ENCODE measurements around the gene CIITA.

The CIITA gene

DNA sequence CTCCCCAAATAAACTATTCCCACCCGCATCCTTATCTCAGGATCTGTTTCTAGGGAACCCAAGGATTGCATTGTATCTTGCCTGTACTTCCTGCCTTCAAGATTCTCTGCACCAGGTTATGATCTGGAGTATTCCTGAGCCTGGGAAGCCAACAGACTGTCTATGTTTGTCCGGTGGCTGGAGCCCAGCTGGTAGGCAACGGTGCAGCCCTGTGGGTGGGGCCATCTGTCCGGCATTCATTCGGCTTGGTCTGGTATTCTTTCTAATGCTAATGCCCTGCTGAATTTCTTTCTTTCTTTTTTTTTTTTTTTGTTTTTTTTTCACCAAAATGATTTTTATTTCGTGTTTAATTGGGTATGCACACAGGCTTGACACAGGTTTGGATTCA is 37.7 kb upstream of the CIITA start:
- TF ChIP-seq, protein P1, sequence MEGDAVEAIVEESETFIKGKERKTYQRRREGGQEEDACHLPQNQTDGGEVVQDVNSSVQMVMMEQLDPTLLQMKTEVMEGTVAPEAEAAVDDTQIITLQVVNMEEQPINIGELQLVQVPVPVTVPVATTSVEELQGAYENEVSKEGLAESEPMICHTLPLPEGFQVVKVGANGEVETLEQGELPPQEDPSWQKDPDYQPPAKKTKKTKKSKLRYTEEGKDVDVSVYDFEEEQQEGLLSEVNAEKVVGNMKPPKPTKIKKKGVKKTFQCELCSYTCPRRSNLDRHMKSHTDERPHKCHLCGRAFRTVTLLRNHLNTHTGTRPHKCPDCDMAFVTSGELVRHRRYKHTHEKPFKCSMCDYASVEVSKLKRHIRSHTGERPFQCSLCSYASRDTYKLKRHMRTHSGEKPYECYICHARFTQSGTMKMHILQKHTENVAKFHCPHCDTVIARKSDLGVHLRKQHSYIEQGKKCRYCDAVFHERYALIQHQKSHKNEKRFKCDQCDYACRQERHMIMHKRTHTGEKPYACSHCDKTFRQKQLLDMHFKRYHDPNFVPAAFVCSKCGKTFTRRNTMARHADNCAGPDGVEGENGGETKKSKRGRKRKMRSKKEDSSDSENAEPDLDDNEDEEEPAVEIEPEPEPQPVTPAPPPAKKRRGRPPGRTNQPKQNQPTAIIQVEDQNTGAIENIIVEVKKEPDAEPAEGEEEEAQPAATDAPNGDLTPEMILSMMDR (conservative IDR thresholded peaks at IDR 0.05; ENCODE audit: low read depth, low read length), result no peak
- H3K4me3 ChIP-seq (ENCODE audit: low read length), result no peak overlapping the region
- DNase-seq (ENCODE audit: low read depth), result no peak

DNA sequence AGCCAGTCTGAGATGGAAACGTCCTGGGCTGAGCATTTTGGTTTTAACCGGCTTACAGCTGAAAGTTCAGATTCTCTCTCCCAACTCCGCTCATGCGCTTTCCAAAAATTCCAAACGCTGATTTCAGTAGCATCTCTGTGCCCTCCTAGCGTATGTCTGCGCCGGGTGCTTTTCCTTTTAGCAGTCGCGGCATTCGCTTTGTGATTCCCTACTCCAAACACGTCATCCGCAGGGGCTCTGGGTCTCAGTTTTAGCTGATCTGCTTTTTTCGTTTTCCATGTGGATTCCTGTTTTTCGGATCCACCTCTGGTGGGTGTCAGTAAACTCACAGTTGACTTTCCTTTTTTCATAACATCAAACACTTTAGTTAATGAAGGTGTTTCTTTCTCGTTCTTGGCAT is 36.3 kb upstream of the CIITA start:
- no peak overlapping the region for H3K4me3 ChIP-seq (ENCODE audit: low read length)
- TF ChIP-seq, protein P1 (conservative IDR thresholded peaks at IDR 0.05; ENCODE audit: low read depth, low read length), result no peak

DNA sequence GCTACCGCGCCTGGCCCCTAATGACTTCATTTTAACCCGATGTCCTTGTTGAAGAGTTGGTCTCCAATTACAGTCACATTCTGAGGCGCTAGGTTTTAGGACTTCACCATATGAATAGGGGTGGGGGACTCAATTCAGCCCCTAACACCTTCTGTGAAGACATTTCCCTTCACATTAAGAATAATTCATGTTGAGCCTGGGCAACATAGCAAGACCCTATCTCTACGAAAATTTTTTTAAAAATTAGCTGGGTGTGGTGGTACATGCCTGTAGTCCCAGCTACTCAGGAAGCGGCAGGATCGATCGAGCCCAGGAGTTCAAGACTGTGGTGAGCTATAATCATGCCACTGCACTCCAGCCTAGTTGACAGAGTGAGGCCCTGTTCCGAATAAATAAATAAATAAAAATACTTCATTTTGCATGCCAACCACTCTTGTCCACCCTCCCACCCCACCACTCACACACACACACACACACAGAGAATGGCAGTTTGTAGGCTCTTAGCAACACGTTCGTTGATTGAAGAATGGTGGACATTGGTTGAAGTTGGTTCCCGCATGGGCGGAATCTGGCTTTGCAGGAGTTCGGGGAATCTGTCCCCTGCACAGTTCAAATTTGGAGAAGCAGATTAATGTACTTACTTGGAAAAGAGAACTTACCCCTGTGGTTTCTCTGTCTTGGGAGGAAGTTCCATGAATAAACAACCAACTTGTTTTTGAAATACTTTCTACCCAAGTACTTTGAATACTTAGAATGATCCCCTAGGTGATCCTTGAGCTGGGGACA is 30.6 kb upstream of the CIITA start:
- H3K4me3 ChIP-seq (ENCODE audit: low read length), result no peak overlapping the region
- TF ChIP-seq, protein P1 (conservative IDR thresholded peaks at IDR 0.05; ENCODE audit: low read depth, low read length), result no peak
- no peak for DNase-seq (ENCODE audit: low read depth)

More for the DNA sequence above, 36.3 kb upstream of the CIITA start:
- no peak for DNase-seq (ENCODE audit: low read depth)

DNA sequence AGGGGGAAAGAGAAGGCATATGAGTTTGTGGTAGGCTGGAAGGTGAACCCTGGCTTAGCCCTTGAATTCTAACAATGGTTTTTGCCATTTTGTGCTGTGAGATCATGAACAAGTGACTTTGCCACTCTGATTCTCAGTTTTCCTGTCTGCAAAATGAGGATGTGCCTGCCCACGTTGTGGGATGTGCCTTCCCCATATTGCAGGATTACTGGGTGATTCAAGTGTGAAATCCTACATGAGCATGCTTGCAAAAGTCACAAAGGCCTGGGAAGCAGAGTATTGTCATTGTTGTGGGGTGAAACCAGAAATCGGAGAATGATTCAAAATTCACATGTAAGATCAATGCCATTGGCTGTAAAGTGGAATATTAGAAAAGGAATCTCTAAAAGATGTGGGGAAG is 29.8 kb upstream of the CIITA start:
- TF ChIP-seq, protein P1 (conservative IDR thresholded peaks at IDR 0.05; ENCODE audit: low read depth, low read length), result no peak
- H3K4me3 ChIP-seq (ENCODE audit: low read length), result no peak overlapping the region
- DNase-seq (ENCODE audit: low read depth), result no peak

DNA sequence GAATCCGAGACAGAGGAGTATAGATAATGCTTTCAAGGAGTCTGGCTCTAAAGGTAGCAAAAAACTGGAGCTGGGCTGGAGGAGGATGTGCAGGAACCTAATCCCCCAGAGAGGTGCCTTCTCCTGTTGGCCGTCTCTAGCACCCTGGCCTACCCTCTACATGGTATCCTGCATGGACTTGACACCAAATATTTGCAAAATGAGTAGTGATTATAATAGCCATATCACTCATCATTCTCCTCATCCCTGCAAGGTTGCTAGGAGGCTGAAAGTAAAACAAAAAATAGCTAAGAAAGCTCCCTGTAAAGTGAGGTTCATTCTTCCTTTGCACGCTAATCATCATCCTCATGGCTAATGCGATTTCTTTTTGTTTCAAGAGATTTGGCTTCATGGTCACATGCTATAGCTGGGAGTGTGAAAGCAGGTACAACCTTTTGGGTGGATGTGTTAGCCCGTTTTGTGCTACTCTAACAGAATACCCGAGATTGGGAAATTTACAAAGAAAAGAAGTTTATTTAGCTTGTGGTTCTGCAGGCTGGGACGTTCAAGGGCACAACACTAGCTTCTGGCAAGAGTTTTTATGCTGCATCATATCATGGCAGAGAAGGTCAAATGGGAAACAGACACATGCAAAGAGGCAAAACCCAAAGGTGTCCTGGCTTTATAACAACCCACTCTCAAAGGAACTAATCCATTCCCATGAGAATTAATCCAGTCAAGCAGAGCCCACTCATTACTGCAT is 27.1 kb upstream of the CIITA start:
- no peak overlapping the region for H3K4me3 ChIP-seq (ENCODE audit: low read length)
- TF ChIP-seq, protein P1 (conservative IDR thresholded peaks at IDR 0.05; ENCODE audit: low read depth, low read length), result no peak
- no peak for DNase-seq (ENCODE audit: low read depth)

DNA sequence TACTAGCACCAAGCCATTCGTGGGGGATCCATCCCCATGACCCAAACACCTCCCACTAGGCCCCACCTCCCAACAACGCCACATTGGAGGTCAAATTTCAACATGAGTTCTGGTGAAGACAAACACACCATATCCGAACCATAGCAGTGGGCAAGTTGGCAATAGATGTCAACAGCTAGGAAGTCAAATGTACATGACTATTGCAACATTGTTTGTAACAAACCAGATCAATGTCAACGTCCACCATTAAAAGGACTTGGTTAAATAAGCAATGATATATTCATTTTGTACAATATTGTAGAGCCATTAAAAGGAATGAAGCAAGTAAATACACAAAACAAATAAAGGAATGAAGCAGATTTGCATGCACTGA is 26.5 kb upstream of the CIITA start:
- TF ChIP-seq, protein P1 (conservative IDR thresholded peaks at IDR 0.05; ENCODE audit: low read depth, low read length), result no peak
- no peak for DNase-seq (ENCODE audit: low read depth)

DNA sequence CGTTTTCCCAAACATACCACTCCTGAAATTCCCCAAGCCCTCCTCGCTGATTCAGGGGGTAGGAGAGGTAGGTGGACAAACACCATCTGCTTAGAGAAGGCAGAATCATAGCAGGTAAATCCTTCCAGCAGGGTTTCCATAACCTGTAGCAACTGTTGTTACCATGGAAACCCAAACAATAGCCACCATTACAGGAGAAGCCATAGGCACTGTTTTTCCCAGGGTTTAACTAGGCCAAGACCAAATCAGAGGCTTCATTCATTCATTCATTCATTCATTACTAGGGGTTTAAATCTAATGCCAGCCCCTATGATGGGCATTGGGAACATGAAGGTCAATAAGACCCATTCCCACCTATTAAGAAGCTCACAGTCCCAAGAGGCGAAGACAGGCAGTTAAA is 25.5 kb upstream of the CIITA start:
- H3K4me3 ChIP-seq (ENCODE audit: low read length), result no peak overlapping the region
- no peak for DNase-seq (ENCODE audit: low read depth)
- TF ChIP-seq, protein P1 (conservative IDR thresholded peaks at IDR 0.05; ENCODE audit: low read depth, low read length), result no peak

More for the DNA sequence above, 26.5 kb upstream of the CIITA start:
- no peak overlapping the region for H3K4me3 ChIP-seq (ENCODE audit: low read length)
